K562 (cell line): ENCODE results near the gene WDR44. TPM values are rescaled to one million over a fixed set of nuclear protein-coding genes. Genes with fewer than 3 reads are reported as not detected.

Experiments used
- ATAC-seq: fragments of 200-7000 bp; cut with Tn5 transposase; 3 replicates; pipeline ENCODE4 v1.9.1; 2020; ENCODE audit warnings: moderate library complexity
- BruUV-seq: library from RNA; stranded (reverse); fragments of 400-500 nt; replicated peaks from 2 replicates; lab custom pipeline; 2021; lab: Mats Ljungman, UMichigan
- CTCF ChIA-PET: fragments of 300-600 bp; formaldehyde crosslinking; extraction: SDS; loops from one replicate; lab custom pipeline; 2021; ENCODE audit warnings: low intra/inter-chr PET ratio; lab: Yijun Ruan, JAX
- POLR2A ChIA-PET: fragments of 300-600, 350-650 bp; sonication (Branson Sonifier 250); formaldehyde crosslinking; extraction: SDS; loops from one replicate; lab custom pipeline; 2021; ENCODE audit warnings: antibody characterized with exemption, inconsistent platforms; lab: Yijun Ruan, JAX
- DNase-seq, 4 experiments: peaks; one replicate each; pipeline versions ENCODE4 v3.0.0 to v3.0.0-alpha.2; 2011 to 2018; ENCODE audit warnings: low spot score in 3 of 4, mixed read lengths in 3 of 4; ENCODE audit errors: extremely low read depth in 1 of 4
- FAIRE-seq: peaks from 2 replicates; lab custom pipeline; 2011; peaks lifted over from hg19 to GRCh38; lab: Jason Lieb, UNC
- H2AFZ ChIP-seq: 2 replicates; pipeline ENCODE4 v1.6.0; 2011; ENCODE audit warnings: low read depth, low read length, control low read depth, inconsistent platforms
- H3K27ac ChIP-seq: fragments of 200-600 bp; 3 replicates; pipeline ENCODE4 v1.8.0; 2011; ENCODE audit warnings: low read depth, mild to moderate bottlenecking, control low read depth, inconsistent platforms, low read length, moderate library complexity, mixed read lengths; ENCODE audit errors: extremely low read depth
- H3K27me3 ChIP-seq, 2 experiments: fragments of 300-600 bp in 1 of 2; 2 replicates in 1 of 2; 3 replicates in 1 of 2; pipeline versions ENCODE4 v1.6.0 to v1.8.0; 2011; ENCODE audit warnings: inconsistent platforms in 2 of 2, low read length in 2 of 2, mild to moderate bottlenecking in 1 of 2, mixed read lengths in 1 of 2, moderate library complexity in 1 of 2; ENCODE audit not compliant: control insufficient read depth in 2 of 2, insufficient read depth in 2 of 2
- H3K36me3 ChIP-seq: fragments of 300-600 bp; 3 replicates; pipeline ENCODE4 v1.8.0; 2011; ENCODE audit warnings: mild to moderate bottlenecking, low read length, inconsistent platforms; ENCODE audit not compliant: control insufficient read depth, insufficient read depth
- H3K4me1 ChIP-seq, 2 experiments: fragments of 200-600 bp in 1 of 2; replicated peaks in 1 of 2; 2 replicates in 1 of 2; 3 replicates in 1 of 2; pipeline versions ENCODE4 v1.5.1 to v1.8.0; 2011; ENCODE audit warnings: inconsistent platforms in 2 of 2, low read length in 2 of 2, mild to moderate bottlenecking in 1 of 2, mixed read lengths in 1 of 2, moderate library complexity in 1 of 2; ENCODE audit not compliant: control insufficient read depth in 2 of 2, insufficient read depth in 2 of 2
- H3K4me2 ChIP-seq: 2 replicates; pipeline ENCODE4 v1.6.1; 2011; ENCODE audit warnings: low read length, control low read depth, inconsistent platforms, mixed read lengths; ENCODE audit not compliant: insufficient read depth
- H3K4me3 ChIP-seq: fragments of 200-600 bp; sonication (generic), shearing (Covaris generic); 2 replicates; pipeline ENCODE4 v1.5.1; 2016; ENCODE audit warnings: control low read depth, inconsistent platforms
- H3K79me2 ChIP-seq: fragments of 200-600 bp; 3 replicates; pipeline ENCODE4 v1.8.0; 2011; ENCODE audit warnings: low read length, inconsistent platforms; ENCODE audit not compliant: control insufficient read depth, insufficient read depth
- H3K9ac ChIP-seq, 2 experiments: 2 replicates each; pipeline versions ENCODE4 v1.6.0 to v1.6.1; 2011; ENCODE audit warnings: low read depth in 2 of 2, low read length in 2 of 2, control low read depth in 1 of 2, inconsistent platforms in 1 of 2, mild to moderate bottlenecking in 1 of 2, mixed read lengths in 1 of 2; ENCODE audit not compliant: insufficient read depth in 1 of 2
- H3K9me1 ChIP-seq: one replicate; pipeline ENCODE4 v1.6.0; 2011; ENCODE audit warnings: inconsistent platforms, mild to moderate bottlenecking, low read length, moderate library complexity; ENCODE audit not compliant: control insufficient read depth, insufficient read depth
- H3K9me3 ChIP-seq: replicated peaks from 2 replicates; pipeline ENCODE4 v1.5.1; 2011; ENCODE audit warnings: low read depth, low read length, inconsistent platforms; ENCODE audit not compliant: control insufficient read depth, insufficient read depth
- H4K20me1 ChIP-seq: replicated peaks from 2 replicates; pipeline ENCODE4 v1.6.1; 2011; ENCODE audit warnings: low read length, inconsistent platforms, mixed read lengths; ENCODE audit not compliant: control insufficient read depth, insufficient read depth
- CEBPB ChIP-seq: fragments of 450-650 bp; IDR thresholded peaks from 2 replicates; pipeline ENCODE4 v1.6.1; 2016; ENCODE audit warnings: missing genetic modification characterization, missing compliant biosample characterization
- CHD1 ChIP-seq: fragments of 200-600 bp; sonication (generic); IDR thresholded peaks from one replicate; pipeline ENCODE4 v1.6.1; 2012; ENCODE audit warnings: mild to moderate bottlenecking, moderate library complexity, low read length, inconsistent platforms
- CXXC5 ChIP-seq: fragments of 250-450 bp; sonication (Bioruptor Pico); IDR thresholded peaks from 2 replicates; pipeline ENCODE4 v1.8.0; 2022; ENCODE audit warnings: inconsistent platforms, mild to moderate bottlenecking, moderate library complexity
- GABPB1 ChIP-seq: sonication (generic); formaldehyde crosslinking; IDR thresholded peaks from 2 replicates; pipeline ENCODE4 v1.8.0; 2022; ENCODE audit warnings: mild to moderate bottlenecking, missing genetic modification reagents
- KDM5B ChIP-seq: fragments of 200-600 bp; sonication (generic); IDR thresholded peaks from 2 replicates; pipeline ENCODE4 v1.6.1; 2012; ENCODE audit warnings: low read depth, mild to moderate bottlenecking, moderate library complexity, low read length, control low read depth, inconsistent platforms; ENCODE audit not compliant: insufficient replicate concordance
- NR2F6 ChIP-seq: fragments of 450-650 bp; formaldehyde crosslinking; IDR thresholded peaks from 2 replicates; pipeline ENCODE4 v1.4.0; 2020; ENCODE audit warnings: mild to moderate bottlenecking
- NUFIP1 ChIP-seq: fragments of 450-650 bp; IDR thresholded peaks from 2 replicates; pipeline ENCODE4 v1.6.1; 2018; ENCODE audit not compliant: partially characterized antibody
- POLR2A ChIP-seq: fragments of 450-650 bp; conservative IDR thresholded peaks from 2 replicates; pipeline ENCODE4 v1.6.1; 2016
- RBBP5 ChIP-seq: fragments of 200-600 bp; sonication (generic); IDR thresholded peaks from 2 replicates; pipeline ENCODE4 v1.6.1; 2012; ENCODE audit warnings: borderline replicate concordance, mild to moderate bottlenecking, low read length, control low read depth, inconsistent platforms; ENCODE audit not compliant: insufficient read depth, poor library complexity, severe bottlenecking
- RBM25 ChIP-seq: fragments of 200-400 bp; formaldehyde crosslinking; IDR thresholded peaks from 2 replicates; pipeline ENCODE4 v1.6.1; 2018; ENCODE audit warnings: low read length, low read depth, moderate library complexity; ENCODE audit not compliant: severe bottlenecking
- SNIP1 ChIP-seq: fragments of 450-650 bp; IDR thresholded peaks from 2 replicates; pipeline ENCODE4 v1.7.1; 2017; ENCODE audit warnings: low read depth, mild to moderate bottlenecking
- SREBF2 ChIP-seq: sonication (generic); formaldehyde crosslinking; IDR thresholded peaks from 2 replicates; pipeline ENCODE4 v1.4.0; 2020; ENCODE audit warnings: mild to moderate bottlenecking, missing genetic modification reagents
- TEAD4 ChIP-seq, 2 experiments: sonication (generic) in 1 of 2; formaldehyde crosslinking in 1 of 2; IDR thresholded peaks; 2 replicates each; pipeline versions ENCODE4 v1.6.1 to v1.8.0; 2012 to 2022; ENCODE audit warnings: borderline replicate concordance in 1 of 2, inconsistent platforms in 1 of 2, low read length in 1 of 2, mild to moderate bottlenecking in 1 of 2, missing genetic modification reagents in 1 of 2
- YY1 ChIP-seq, 3 experiments: IDR thresholded peaks; 2 replicates each; pipeline ENCODE4 v1.6.1; 2011; ENCODE audit warnings: low read length in 2 of 3, mild to moderate bottlenecking in 2 of 3, moderate library complexity in 2 of 3, borderline replicate concordance in 1 of 3, control low read depth in 1 of 3, low read depth in 1 of 3; ENCODE audit not compliant: insufficient read depth in 3 of 3, insufficient replicate concordance in 2 of 3, control insufficient read depth in 1 of 3, insufficient read length in 1 of 3; ENCODE audit errors: extremely low read depth in 1 of 3
- ZNF316 ChIP-seq: fragments of 450-650 bp; IDR thresholded peaks from 2 replicates; pipeline ENCODE4 v1.6.1; 2016
- ZNF707 ChIP-seq: fragments of 250-450 bp; sonication (Bioruptor Pico); conservative IDR thresholded peaks from 2 replicates; pipeline ENCODE4 v1.8.0; 2022; ENCODE audit warnings: inconsistent platforms, mild to moderate bottlenecking, moderate library complexity
- WGBS: fragments of 100-300 bp; shearing (Covaris generic); methylation state at CpG from one replicate; pipeline ENCODE4 v1.1.6; 2016; ENCODE audit warnings: low coverage, mixed read lengths; ENCODE audit not compliant: insufficient coverage; ENCODE audit errors: missing lambda C conversion rate; 5-methylcytosine and 5-hydroxymethylcytosine counted together
- in situ Hi-C: fragments of 300-500 bp; cut with MboI; formaldehyde crosslinking; loops from 4 replicates; pipeline ENCODE4 v1.15.0; 2018; ENCODE audit warnings: inconsistent platforms, mixed read lengths
- intact Hi-C: fragments of 100-400 bp; cut with micrococcal nuclease; formaldehyde crosslinking; loops from 2 replicates; pipeline ENCODE4 v1.14.2; 2022
- polyA plus RNA-seq, 8 experiments: library from polyadenylated mRNA; depleted of rRNA in 4 of 8; stranded (reverse) in 5 of 8; unstranded in 3 of 8; fragments of >200 nt; fragmentation: Nextera tagmentation in 2 of 8; fragmentation: Illumina TruSeq in 1 of 8; extraction: Ambion mirVana in 2 of 8; extraction: Trizol in 1 of 8; gene quantifications; 2 replicates each; pipeline versions ENCODE4 v1.2.1 to v1.2.3, GENCODE V29; 2011 to 2014; ENCODE audit warnings: inconsistent platforms in 1 of 8, missing spikeins in 1 of 8
- total RNA-seq, 7 experiments: library from RNA; depleted of rRNA in 6 of 7; stranded (reverse); fragments of >200 nt in 6 of 7; fragmentation: Illumina TruSeq in 2 of 7; extraction: Trizol in 2 of 7; gene quantifications; 2 replicates each; pipeline versions ENCODE4 v1.2.1 to v1.2.3, GENCODE V29; 2011 to 2021; ENCODE audit warnings: low replicate concordance in 1 of 7
- TF ChIP-seq, protein P1 (sequence below): fragments of 450-650 bp; formaldehyde crosslinking; IDR thresholded peaks from 2 replicates; pipeline ENCODE4 v1.4.0; 2020; ENCODE audit warnings: mild to moderate bottlenecking, moderate library complexity

WDR44 gene
- total and polyA plus RNA-seq, 9 of the 15 experiments (the other 6 are each of a cell fraction or from before 2014, with no cell fraction given): 5.6 to 20.0 (median 14.6) TPM

GRCh38 chrX:118495958-118496762, 150.3 kb downstream of the WDR44 start:
- CTCF ChIA-PET: interaction anchor here (0.7 kb wide), 1 partner anchor 106 kb away, joined by 4 read pairs; no protein-coding TSS in a partner anchor
- intact Hi-C loops: loop anchor here (2.0 to 5.0 kb wide), 2 partner anchors 29 to 66 kb away; no protein-coding TSS in a partner anchor
- no peaks in the 10 kb centered on the region for H3K27me3 ChIP-seq
- no TSS peak for BruUV-seq
- H3K36me3 ChIP-seq: peaks cover 23% of the 10 kb centered on the region; the same call in 2 of the 3 replicates
- 2% methylated on average over 32 of the region's 81 CpGs for WGBS
- POLR2A ChIA-PET: interaction anchor here (0.6 to 2.0 kb wide), 7 partner anchors 8 to 40 kb away, joined by 3 to 6 read pairs (median 3); no protein-coding TSS in a partner anchor
- peak overlapping the region; percentile 80 for H3K4me3 ChIP-seq
- peak overlapping the region; percentile 72 to 90 for H3K9ac ChIP-seq
- FAIRE-seq (peak; percentile 42), DNase-seq (peak; percentile 20 to 60 (median 26)), ATAC-seq (peak; percentile 51)
- peaks cover 23 to 34% of the 10 kb centered on the region in 2 experiments for H3K4me1 ChIP-seq
- no peaks in the 10 kb centered on the region for H3K9me3 ChIP-seq
- H3K4me2 ChIP-seq: peak overlapping the region; percentile 85
- H4K20me1 ChIP-seq: no peaks in the 10 kb centered on the region; the same call in 1 of the 2 replicates
- in situ Hi-C loops: no loop called here
- peaks cover 52% of the 10 kb centered on the region for H3K79me2 ChIP-seq
- H2AFZ ChIP-seq: peak overlapping the region; percentile 75
- no peaks in the 10 kb centered on the region for H3K9me1 ChIP-seq
- peak overlapping the region; percentile 79 for H3K27ac ChIP-seq
- TF ChIP-seq CXXC5 (CRISPR knock-in tag) (0 out of 2 replicates have a peak, but pooled peaks have one; percentile 7), ZNF707 (CRISPR knock-in tag) (no peak), ZNF316 (no peak), CEBPB (tag) (no peak), NR2F6 (CRISPR knock-in tag) (no peak), CHD1 (peak; percentile 52), TEAD4 (IDR thresholded peaks at IDR 0.05; ENCODE audit: low read length) (peak; percentile 21; the same call in 1 of the 2 replicates), TEAD4 (CRISPR knock-in tag; IDR thresholded peaks at IDR 0.05; ENCODE audit: borderline replicate concordance) (no peak), RBBP5 (peak; percentile 76), KDM5B (peak; percentile 44), RBM25 (no peak), POLR2A (peak; percentile 38; the same call in 1 of the 2 replicates), SNIP1 (no peak), GABPB1 (no peak), YY1 (IDR thresholded peaks at IDR 0.05; ENCODE audit: borderline replicate concordance in 1 of 3, control insufficient read depth in 1 of 3, extremely low read depth in 1 of 3, insufficient read depth in 3 of 3, insufficient read length in 1 of 3, insufficient replicate concordance in 2 of 3, low read depth in 1 of 3, low read length in 2 of 3) (no peak), NUFIP1 (no peak), SREBF2 (no peak)
- TF ChIP-seq, protein P1, sequence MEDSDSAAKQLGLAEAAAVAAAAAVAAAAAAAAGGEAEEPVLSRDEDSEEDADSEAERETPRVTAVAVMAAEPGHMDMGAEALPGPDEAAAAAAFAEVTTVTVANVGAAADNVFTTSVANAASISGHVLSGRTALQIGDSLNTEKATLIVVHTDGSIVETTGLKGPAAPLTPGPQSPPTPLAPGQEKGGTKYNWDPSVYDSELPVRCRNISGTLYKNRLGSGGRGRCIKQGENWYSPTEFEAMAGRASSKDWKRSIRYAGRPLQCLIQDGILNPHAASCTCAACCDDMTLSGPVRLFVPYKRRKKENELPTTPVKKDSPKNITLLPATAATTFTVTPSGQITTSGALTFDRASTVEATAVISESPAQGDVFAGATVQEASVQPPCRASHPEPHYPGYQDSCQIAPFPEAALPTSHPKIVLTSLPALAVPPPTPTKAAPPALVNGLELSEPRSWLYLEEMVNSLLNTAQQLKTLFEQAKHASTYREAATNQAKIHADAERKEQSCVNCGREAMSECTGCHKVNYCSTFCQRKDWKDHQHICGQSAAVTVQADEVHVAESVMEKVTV (CRISPR knock-in tag): no peak
